Measurements from ENCODE around the gene MACF1.

DNA sequence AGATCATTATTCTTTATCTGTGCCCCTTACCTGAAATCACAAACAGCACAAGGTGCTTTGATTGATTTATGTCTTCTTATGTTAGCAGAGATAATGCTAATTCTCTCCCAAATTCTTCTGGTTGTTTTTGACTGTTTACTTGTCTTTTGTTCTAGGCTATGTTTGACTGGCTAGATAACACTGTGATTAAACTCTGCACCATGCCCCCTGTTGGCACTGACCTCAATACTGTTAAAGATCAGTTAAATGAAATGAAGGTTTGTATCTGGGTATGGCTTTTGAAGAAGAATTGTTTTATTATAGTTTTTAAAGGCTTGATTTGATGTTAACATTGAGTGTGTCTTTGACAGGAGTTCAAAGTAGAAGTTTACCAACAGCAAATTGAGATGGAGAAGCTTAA lies 237.3 kb downstream of the MACF1 start:
- TF ChIP-seq REST (IDR thresholded peaks at IDR 0.05) (peak; percentile 37), TAF1 (conservative IDR thresholded peaks at IDR 0.05) (no peak), YY1 (IDR thresholded peaks at IDR 0.05) (peak; percentile 35), SP1 (IDR thresholded peaks at IDR 0.05) (peak; percentile 41), JUND (IDR thresholded peaks at IDR 0.05) (no peak), FOXA1 (IDR thresholded peaks at IDR 0.05) (peak; percentile 9), NR2F2 (IDR thresholded peaks at IDR 0.05) (no peak), HNF4G (IDR thresholded peaks at IDR 0.05) (no peak), EGR1 (IDR thresholded peaks at IDR 0.05; ENCODE audit: low read depth in 2 of 2) (no peak), RAD21 (IDR thresholded peaks at IDR 0.05) (peak; percentile 25 to 36), GABPA (IDR thresholded peaks at IDR 0.05 in 1 of 2, conservative IDR thresholded peaks at IDR 0.05 in 1 of 2) (no peak)
- TF ChIP-seq, protein P1, sequence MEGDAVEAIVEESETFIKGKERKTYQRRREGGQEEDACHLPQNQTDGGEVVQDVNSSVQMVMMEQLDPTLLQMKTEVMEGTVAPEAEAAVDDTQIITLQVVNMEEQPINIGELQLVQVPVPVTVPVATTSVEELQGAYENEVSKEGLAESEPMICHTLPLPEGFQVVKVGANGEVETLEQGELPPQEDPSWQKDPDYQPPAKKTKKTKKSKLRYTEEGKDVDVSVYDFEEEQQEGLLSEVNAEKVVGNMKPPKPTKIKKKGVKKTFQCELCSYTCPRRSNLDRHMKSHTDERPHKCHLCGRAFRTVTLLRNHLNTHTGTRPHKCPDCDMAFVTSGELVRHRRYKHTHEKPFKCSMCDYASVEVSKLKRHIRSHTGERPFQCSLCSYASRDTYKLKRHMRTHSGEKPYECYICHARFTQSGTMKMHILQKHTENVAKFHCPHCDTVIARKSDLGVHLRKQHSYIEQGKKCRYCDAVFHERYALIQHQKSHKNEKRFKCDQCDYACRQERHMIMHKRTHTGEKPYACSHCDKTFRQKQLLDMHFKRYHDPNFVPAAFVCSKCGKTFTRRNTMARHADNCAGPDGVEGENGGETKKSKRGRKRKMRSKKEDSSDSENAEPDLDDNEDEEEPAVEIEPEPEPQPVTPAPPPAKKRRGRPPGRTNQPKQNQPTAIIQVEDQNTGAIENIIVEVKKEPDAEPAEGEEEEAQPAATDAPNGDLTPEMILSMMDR (IDR thresholded peaks at IDR 0.05; ENCODE audit: low read depth, low read length, missing input control): no peak
- TF ChIP-seq, protein P2, sequence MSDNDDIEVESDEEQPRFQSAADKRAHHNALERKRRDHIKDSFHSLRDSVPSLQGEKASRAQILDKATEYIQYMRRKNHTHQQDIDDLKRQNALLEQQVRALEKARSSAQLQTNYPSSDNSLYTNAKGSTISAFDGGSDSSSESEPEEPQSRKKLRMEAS (IDR thresholded peaks at IDR 0.05): peak; percentile 31
- TF ChIP-seq, protein P3, sequence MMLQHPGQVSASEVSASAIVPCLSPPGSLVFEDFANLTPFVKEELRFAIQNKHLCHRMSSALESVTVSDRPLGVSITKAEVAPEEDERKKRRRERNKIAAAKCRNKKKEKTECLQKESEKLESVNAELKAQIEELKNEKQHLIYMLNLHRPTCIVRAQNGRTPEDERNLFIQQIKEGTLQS (IDR thresholded peaks at IDR 0.05): no peak
